NCI-H2227 (cell line): ENCODE results near the gene LAMA2.

Experiments
- DNase-seq: peaks from one replicate; lab custom pipeline; 2025; ENCODE audit not compliant: unreplicated experiment; lab: John Stamatoyannopoulos, UW

The LAMA2 gene

DNA sequence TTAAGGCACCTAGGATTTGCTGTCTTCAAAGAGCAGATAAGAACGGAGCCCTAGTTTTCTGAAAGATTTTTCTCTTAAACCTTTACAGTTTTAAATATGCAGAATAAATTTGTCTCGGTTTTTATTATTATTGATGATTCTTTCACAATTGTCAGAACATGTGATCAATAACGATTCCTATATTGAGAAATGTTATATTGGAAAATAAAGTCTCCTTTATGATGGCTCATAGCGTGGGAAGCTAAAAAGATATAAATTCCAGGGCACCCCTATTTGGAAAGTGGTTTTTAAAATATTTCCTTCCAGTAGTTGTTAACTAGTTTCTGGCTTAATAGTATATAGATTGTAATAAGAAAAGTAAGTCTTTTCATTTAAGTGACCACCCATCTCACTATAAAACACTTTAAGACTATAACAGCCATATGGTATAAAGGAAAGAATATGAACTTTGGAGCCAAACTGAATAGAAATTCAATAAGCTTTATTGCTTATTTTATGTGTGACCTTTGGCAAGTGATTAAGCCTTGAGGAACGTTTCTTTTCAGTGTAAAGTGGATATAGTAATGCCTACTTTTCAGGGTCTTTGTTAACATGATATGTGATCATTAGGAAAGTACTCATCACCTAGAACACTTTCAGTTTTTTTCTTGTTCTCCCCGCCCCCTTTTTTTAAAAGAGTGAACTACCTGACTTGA is 369.6 kb downstream of the LAMA2 start:
- no peak for DNase-seq

GRCh38 chr6:129253242-129253641 is 370.3 kb downstream of the LAMA2 start:
- no peak for DNase-seq

GRCh38 chr6:129253727-129254126 is 370.8 kb downstream of the LAMA2 start:
- no peak for DNase-seq

GRCh38 chr6:129257196-129257595 is 374.3 kb downstream of the LAMA2 start:
- no peak for DNase-seq

- no peak for DNase-seq
Measured at GRCh38 chr6:129262661-129263060, 379.7 kb downstream of the LAMA2 start.

GRCh38 chr6:129263176-129263575 is 380.2 kb downstream of the LAMA2 start:
- DNase-seq, result no peak

GRCh38 chr6:129264480-129265045 is 381.6 kb downstream of the LAMA2 start:
- DNase-seq, result no peak

DNA sequence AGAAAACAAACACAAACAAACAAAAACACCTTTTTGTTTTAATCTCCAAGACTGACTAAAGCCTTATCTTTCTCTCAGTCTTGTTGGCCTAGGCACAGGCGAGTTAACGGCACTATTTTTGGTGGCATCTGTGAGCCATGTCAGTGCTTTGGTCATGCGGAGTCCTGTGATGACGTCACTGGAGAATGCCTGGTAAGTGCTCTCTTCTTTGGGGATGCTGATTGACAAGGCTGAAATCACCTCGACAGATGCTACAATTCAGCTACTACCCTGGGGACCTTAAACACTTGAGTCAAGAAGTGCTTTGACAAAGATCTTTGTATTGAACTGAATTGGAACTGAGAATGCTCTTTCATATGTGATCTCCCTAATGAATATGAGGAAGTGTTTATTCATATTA is 384.1 kb downstream of the LAMA2 start:
- DNase-seq, result no peak

DNA sequence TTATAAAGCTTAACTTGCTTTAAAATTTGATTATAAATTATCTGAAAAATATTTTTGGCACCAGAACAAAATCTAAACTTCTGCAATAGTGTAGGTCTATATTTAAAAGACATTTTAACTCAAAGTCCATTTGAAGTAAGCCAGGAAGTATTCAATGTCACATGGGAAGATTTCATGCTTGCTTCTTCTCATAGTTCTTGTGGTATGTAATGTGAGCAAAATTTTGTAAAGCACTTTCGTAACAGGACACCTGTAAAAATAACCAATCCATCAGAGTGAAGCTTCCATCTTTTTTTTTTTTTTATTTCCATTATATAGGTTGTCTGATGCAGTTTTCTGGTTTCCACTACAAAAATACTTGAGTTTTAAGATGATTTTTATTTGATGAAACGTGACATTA is 386.1 kb downstream of the LAMA2 start:
- no peak for DNase-seq

DNA sequence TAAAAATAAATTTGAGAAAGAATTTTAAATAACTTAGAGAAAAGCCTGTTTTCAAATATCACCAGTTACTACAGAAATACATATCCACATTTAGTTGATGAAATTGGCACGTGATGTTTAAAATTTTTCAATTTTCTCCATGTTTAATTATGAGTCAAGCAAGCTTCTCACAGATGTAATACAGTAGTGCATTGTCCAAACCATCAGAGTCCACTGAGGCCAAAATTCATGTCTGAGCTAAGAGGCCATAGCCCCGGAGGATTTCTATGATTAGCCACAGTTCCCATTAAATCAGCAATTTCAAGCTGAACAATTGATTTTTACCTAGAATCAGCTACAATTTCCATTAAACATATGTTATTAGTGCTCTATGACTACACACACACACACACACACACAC is 387.0 kb downstream of the LAMA2 start:
- DNase-seq, result no peak

GRCh38 chr6:129270450-129270849 is 387.5 kb downstream of the LAMA2 start:
- DNase-seq, result no peak

GRCh38 chr6:129273161-129273560 is 390.2 kb downstream of the LAMA2 start:
- no peak for DNase-seq

DNA sequence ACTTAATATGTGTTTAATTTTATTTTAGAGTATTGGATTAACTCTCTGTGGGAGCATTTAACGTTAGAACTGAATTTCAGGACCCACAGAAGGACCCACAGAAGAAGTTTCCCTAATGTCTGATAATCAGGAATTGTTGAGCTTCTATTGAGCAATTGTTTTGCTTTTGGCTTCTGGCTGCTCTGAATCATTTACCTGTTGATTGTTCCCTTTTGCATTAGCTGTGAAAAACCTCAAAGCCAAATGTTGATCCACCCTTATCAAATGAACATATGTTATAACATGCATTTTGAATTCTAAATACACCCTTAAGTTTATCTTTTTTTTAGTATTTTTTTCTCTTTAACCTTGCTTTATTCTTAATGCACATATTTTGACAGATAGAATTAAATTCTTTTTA is 393.5 kb downstream of the LAMA2 start:
- DNase-seq, result no peak

- DNase-seq, result no peak
Measured at GRCh38 chr6:129276986-129277385, 394.0 kb downstream of the LAMA2 start.

DNA sequence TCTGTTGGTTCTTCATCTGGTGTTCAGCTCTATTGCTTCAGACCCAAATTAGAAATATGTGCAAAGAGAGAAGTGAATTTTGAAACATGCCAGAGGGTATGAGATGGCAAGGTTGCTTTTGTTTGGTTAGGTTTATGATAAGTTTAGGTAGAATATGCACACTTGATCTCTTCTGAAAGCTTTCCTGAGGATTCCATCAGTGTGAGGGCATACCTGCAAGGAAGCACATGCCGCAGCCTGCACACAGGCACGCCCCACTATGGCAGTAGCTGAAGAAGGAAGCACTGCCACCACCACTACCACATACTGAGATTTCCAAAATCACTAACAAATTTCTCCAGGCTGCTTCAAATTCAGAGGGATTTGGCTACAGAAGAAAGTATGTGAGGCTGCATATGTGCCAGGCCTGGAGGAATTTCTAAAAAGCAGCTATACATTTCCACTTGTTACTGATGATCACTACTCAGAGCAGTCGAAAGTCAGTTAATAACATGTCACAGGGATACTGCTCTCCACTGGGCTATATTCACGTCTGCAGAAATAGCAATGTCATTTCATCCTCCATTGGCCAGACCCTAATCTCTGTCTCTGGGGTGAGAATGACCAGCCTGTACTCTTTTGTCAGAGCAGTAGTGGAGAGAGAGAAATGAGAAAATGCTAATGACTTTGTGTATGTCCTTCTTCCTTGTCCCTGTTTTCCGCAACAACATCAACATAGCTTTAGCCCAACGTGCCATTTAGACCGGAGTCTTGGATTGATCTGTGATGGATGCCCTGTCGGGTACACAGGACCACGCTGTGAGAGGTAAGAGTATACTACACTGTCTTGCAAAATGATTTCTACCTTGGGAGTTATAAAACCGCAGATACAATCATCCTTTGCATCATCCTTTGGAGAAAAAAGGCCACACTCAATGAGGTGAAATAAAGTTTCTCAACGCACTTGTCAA is 396.7 kb downstream of the LAMA2 start:
- no peak for DNase-seq

DNA sequence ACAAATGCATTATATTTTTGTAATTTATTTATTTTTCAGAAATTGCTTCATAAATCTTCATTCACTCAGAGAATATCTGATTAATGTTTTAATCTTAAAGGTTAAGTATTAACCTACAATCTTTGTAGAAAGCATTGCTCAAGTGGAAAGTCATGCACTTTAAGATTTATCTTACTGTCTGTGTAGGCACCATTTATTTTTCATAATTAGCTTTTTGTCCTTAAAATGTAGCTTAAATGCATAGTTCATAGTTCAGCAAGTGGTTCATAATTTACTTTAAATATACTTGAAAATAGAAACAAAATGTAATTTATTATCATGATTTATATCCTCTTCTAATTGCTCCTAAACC is 397.3 kb downstream of the LAMA2 start:
- no peak for DNase-seq

- no peak for DNase-seq
Measured at GRCh38 chr6:129280749-129281148, 397.8 kb downstream of the LAMA2 start.

DNA sequence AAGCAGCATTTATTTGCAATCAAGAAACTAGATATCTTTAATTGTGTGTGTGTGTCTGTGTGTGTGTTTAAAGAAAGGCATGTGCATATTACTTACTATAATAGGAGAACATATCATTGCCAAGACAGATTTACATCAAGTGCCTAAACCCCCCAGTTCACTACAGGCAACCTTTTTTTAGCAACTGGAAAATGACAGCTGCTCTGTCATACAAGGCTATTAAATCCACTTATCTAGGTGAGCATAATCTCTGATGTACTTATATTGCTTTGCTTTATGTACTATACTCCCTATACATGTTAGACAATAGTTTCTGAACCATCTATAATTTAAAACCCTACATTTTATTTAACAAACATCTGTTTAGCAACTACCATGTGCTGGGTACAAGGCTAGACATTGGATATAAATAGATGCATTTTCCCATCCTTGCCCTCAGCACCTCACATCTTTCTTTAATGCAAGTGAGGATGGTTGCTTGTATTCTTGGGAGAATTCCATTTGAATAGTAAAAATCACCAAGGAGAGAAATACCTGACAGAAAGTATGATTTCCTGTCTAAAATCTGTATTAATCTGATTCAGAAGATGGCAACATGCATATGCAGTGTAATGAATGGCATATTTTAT is 398.3 kb downstream of the LAMA2 start:
- peak; percentile 1 for DNase-seq

- DNase-seq, result no peak
Measured at GRCh38 chr6:129282019-129282418, 399.1 kb downstream of the LAMA2 start.

GRCh38 chr6:129284225-129284624 is 401.3 kb downstream of the LAMA2 start:
- DNase-seq, result no peak
